H9 (cell line): ENCODE results near the gene TMEM132C. TPM values are rescaled to one million over a fixed set of nuclear protein-coding genes. Genes with fewer than 3 reads are reported as not detected.

Experiments
- DNase-seq: peaks from one replicate; pipeline ENCODE4 v3.0.0-alpha.2; 2017
- H2AFZ ChIP-seq: one replicate; pipeline ENCODE4 v1.6.1; 2013; ENCODE audit warnings: mild to moderate bottlenecking, low read length, control low read depth, moderate library complexity
- H2AK5ac ChIP-seq: 2 replicates; pipeline ENCODE4 v1.6.1; 2013; ENCODE audit warnings: low read length, control low read depth, mixed read lengths; ENCODE audit not compliant: insufficient read length
- H2BK120ac ChIP-seq: one replicate; pipeline ENCODE4 v1.6.1; 2013; ENCODE audit warnings: low read depth, mild to moderate bottlenecking, low read length, control low read depth, inconsistent platforms; ENCODE audit not compliant: poor library complexity, severe bottlenecking
- H2BK12ac ChIP-seq: 2 replicates; pipeline ENCODE4 v1.6.1; 2013; ENCODE audit warnings: low read length, control low read depth, mixed read lengths, low read depth; ENCODE audit not compliant: insufficient read length
- H2BK15ac ChIP-seq: 2 replicates; pipeline ENCODE4 v1.6.1; 2013; ENCODE audit warnings: low read depth, low read length, control low read depth
- H2BK20ac ChIP-seq: one replicate; pipeline ENCODE4 v1.6.1; 2013; ENCODE audit warnings: low read depth, mild to moderate bottlenecking, low read length, control low read depth, inconsistent platforms; ENCODE audit not compliant: poor library complexity, severe bottlenecking
- H2BK5ac ChIP-seq: 2 replicates; pipeline ENCODE4 v1.6.1; 2013; ENCODE audit warnings: low read length, control low read depth, mixed read lengths; ENCODE audit not compliant: insufficient read length
- H3K14ac ChIP-seq: 2 replicates; pipeline ENCODE4 v1.6.1; 2013; ENCODE audit warnings: low read length, control low read depth; ENCODE audit not compliant: insufficient read depth
- H3K18ac ChIP-seq: 2 replicates; pipeline ENCODE4 v1.6.1; 2013; ENCODE audit warnings: low read depth, mild to moderate bottlenecking, mixed read lengths, low read length, control low read depth; ENCODE audit not compliant: insufficient read length
- H3K23ac ChIP-seq: 2 replicates; pipeline ENCODE4 v1.6.1; 2013; ENCODE audit warnings: low read length, control low read depth, mixed read lengths, low read depth; ENCODE audit not compliant: insufficient read length
- H3K23me2 ChIP-seq: 2 replicates; pipeline ENCODE4 v1.6.1; 2013; ENCODE audit warnings: low read depth, mild to moderate bottlenecking, mixed read lengths, low read length, control low read depth; ENCODE audit not compliant: insufficient read length, poor library complexity, severe bottlenecking
- H3K27ac ChIP-seq: 2 replicates; pipeline ENCODE4 v1.5.1; 2013; ENCODE audit warnings: low read length, control low read depth, mixed read lengths, low read depth; ENCODE audit not compliant: insufficient read length
- H3K27me3 ChIP-seq: 2 replicates; pipeline ENCODE4 v1.6.1; 2013; ENCODE audit warnings: low read length, control low read depth, inconsistent platforms; ENCODE audit not compliant: insufficient read depth
- H3K4ac ChIP-seq: 2 replicates; pipeline ENCODE4 v1.6.1; 2013; ENCODE audit warnings: low read depth, mild to moderate bottlenecking, control low read depth, inconsistent platforms, low read length, moderate library complexity
- H3K4me1 ChIP-seq: 2 replicates; pipeline ENCODE4 v1.6.1; 2013; ENCODE audit warnings: low read length, control low read depth, inconsistent platforms; ENCODE audit not compliant: insufficient read depth
- H3K4me2 ChIP-seq: 2 replicates; pipeline ENCODE4 v1.6.1; 2013; ENCODE audit warnings: low read length, control low read depth, mixed read lengths; ENCODE audit not compliant: insufficient read length, insufficient read depth
- H3K56ac ChIP-seq: 2 replicates; pipeline ENCODE4 v1.6.1; 2013; ENCODE audit warnings: low read depth, mild to moderate bottlenecking, mixed read lengths, low read length, control low read depth; ENCODE audit not compliant: insufficient read length
- H3K79me1 ChIP-seq: 2 replicates; pipeline ENCODE4 v1.6.1; 2013; ENCODE audit warnings: low read depth, mild to moderate bottlenecking, moderate library complexity, low read length, control low read depth, inconsistent platforms; ENCODE audit not compliant: insufficient read depth, poor library complexity, severe bottlenecking
- H3K79me2 ChIP-seq: 2 replicates; pipeline ENCODE4 v1.6.1; 2013; ENCODE audit warnings: low read length, control low read depth, inconsistent platforms; ENCODE audit not compliant: insufficient read depth
- H3K9ac ChIP-seq: 2 replicates; pipeline ENCODE4 v1.6.1; 2013; ENCODE audit warnings: low read length, control low read depth, mixed read lengths; ENCODE audit not compliant: insufficient read length; ENCODE audit errors: extremely low read depth
- H3K9me3 ChIP-seq: one replicate; pipeline ENCODE4 v1.6.1; 2013; ENCODE audit warnings: low read depth, low read length, inconsistent platforms; ENCODE audit not compliant: control insufficient read depth
- H3T11ph ChIP-seq: one replicate; pipeline ENCODE4 v1.6.1; 2013; ENCODE audit warnings: mild to moderate bottlenecking, low read length, control low read depth, inconsistent platforms
- H4K20me1 ChIP-seq: one replicate; pipeline ENCODE4 v1.6.1; 2013; ENCODE audit not compliant: control insufficient read depth, insufficient read length, insufficient read depth
- H4K5ac ChIP-seq: 2 replicates; pipeline ENCODE4 v1.6.1; 2013; ENCODE audit warnings: low read depth, mild to moderate bottlenecking, mixed read lengths, low read length, control low read depth; ENCODE audit not compliant: insufficient read length
- H4K8ac ChIP-seq: replicated peaks from 2 replicates; pipeline ENCODE4 v1.6.1; 2013; ENCODE audit warnings: low read length, control low read depth, mixed read lengths, low read depth; ENCODE audit not compliant: insufficient read length
- H4K91ac ChIP-seq: 2 replicates; pipeline ENCODE4 v1.6.1; 2013; ENCODE audit warnings: low read depth, mild to moderate bottlenecking, moderate library complexity, mixed read lengths, low read length, control low read depth; ENCODE audit not compliant: insufficient read length
- H3K27ac Mint-ChIP-seq, 3 experiments: 2 replicates in 2 of 3; 3 replicates in 1 of 3; pipeline ENCODE4 v1.8.0; 2020 to 2021; ENCODE audit warnings: mixed read lengths in 3 of 3, mild to moderate bottlenecking in 1 of 3, moderate library complexity in 1 of 3
- H3K27me3 Mint-ChIP-seq: 2 replicates; pipeline ENCODE4 v1.8.0; 2021; ENCODE audit warnings: low read depth, mild to moderate bottlenecking, moderate library complexity, mixed read lengths
- H3K36me3 Mint-ChIP-seq, 3 experiments: 2 replicates in 2 of 3; 3 replicates in 1 of 3; pipeline ENCODE4 v1.8.0; 2020 to 2021; ENCODE audit warnings: low read depth in 3 of 3, mixed read lengths in 3 of 3; ENCODE audit not compliant: insufficient read depth in 1 of 3
- H3K4me1 Mint-ChIP-seq, 2 experiments: 2 replicates each; pipeline ENCODE4 v1.8.0; 2020; ENCODE audit warnings: mixed read lengths in 2 of 2
- H3K4me3 Mint-ChIP-seq, 2 experiments: 2 replicates in 1 of 2; 3 replicates in 1 of 2; pipeline ENCODE4 v1.8.0; 2020 to 2021; ENCODE audit warnings: mild to moderate bottlenecking in 2 of 2, mixed read lengths in 2 of 2, moderate library complexity in 1 of 2
- H3K9me3 Mint-ChIP-seq, 2 experiments: 2 replicates in 1 of 2; 3 replicates in 1 of 2; pipeline ENCODE4 v1.8.0; 2020; ENCODE audit warnings: mild to moderate bottlenecking in 2 of 2, mixed read lengths in 2 of 2, moderate library complexity in 1 of 2
- CTCF ChIP-seq: fragments of 200-600 bp; sonication (generic); conservative IDR thresholded peaks from 3 replicates; pipeline ENCODE4 v1.8.0; 2021; ENCODE audit warnings: antibody characterized with exemption, mild to moderate bottlenecking
- WGBS: extraction: QIAGEN DNeasy Blood & Tissue Kit; methylation state at CpG from one replicate; pipeline ENCODE4 v1.1.7; 2013; ENCODE audit warnings: missing lambda C conversion rate, low lambda C conversion rate, mixed read lengths; ENCODE audit not compliant: insufficient read length; ENCODE audit errors: extremely low coverage; 5-methylcytosine and 5-hydroxymethylcytosine counted together
- total RNA-seq: library from RNA; stranded (reverse); gene quantifications from 2 replicates; pipeline ENCODE4 v1.2.1, GENCODE V29; 2021

Gene TMEM132C
- total RNA-seq, 1 experiment from 2014 or later = 0.22 TPM

- H3K23me2 ChIP-seq = no peaks in the 10 kb centered on the region
- H3K9me3 Mint-ChIP-seq = no peaks in the 10 kb centered on the region
Measured at GRCh38 chr12:128361400-128361995, 94.5 kb downstream of the TMEM132C start.

More at GRCh38 chr12:128361400-128361995, 94.5 kb downstream of the TMEM132C start:
- no peak for DNase-seq
- H3K18ac ChIP-seq = no peak overlapping the region
- no peaks in the 10 kb centered on the region for H3K79me1 ChIP-seq
- no peaks in the 10 kb centered on the region for H3K9me3 ChIP-seq
- H4K8ac ChIP-seq = no peak overlapping the region
- no peak overlapping the region for H3K9ac ChIP-seq
- no peak overlapping the region for H3K56ac ChIP-seq
- no peak overlapping the region for H2BK12ac ChIP-seq
- no peak overlapping the region for H3K23ac ChIP-seq
- no peak overlapping the region for H2BK120ac ChIP-seq
- H3K79me2 ChIP-seq = no peaks in the 10 kb centered on the region
- H3K4me2 ChIP-seq = no peak overlapping the region
- no peak overlapping the region for H2BK5ac ChIP-seq
- no CpG with 5 or more reads among the region's 7 CpGs for WGBS
- Mint-ChIP-seq H3K4me1 (peaks cover 25 to 37% of the 10 kb centered on the region in 2 experiments), H3K27ac (no peak overlapping the region), H3K36me3 (no peaks in the 10 kb centered on the region), H3K27me3 (peaks cover 66% of the 10 kb centered on the region), H3K4me3 (no peak overlapping the region)
- H4K91ac ChIP-seq = no peak overlapping the region
- H4K20me1 ChIP-seq = no peaks in the 10 kb centered on the region
- no peak overlapping the region for H3K14ac ChIP-seq
- no peak overlapping the region for H2BK20ac ChIP-seq
- no peak overlapping the region for H2BK15ac ChIP-seq
- H2AFZ ChIP-seq = no peak overlapping the region
- no peak overlapping the region for H2AK5ac ChIP-seq
- H3K27me3 ChIP-seq = no peaks in the 10 kb centered on the region; the same call in 1 of the 2 replicates
- H4K5ac ChIP-seq = no peak overlapping the region
- H3T11ph ChIP-seq = no peak overlapping the region
- H3K4me1 ChIP-seq = no peaks in the 10 kb centered on the region; the same call in none of the 2 replicates
- no peak for TF ChIP-seq CTCF
- no peak overlapping the region for H3K27ac ChIP-seq
- H3K4ac ChIP-seq = no peak overlapping the region
